ENCODE results near the gene CLEC4E.
"Not testable (repeated sequence)": the region's sequence is repeated elsewhere in the genome, so short reads cannot be mapped to it uniquely, and the experiment has no call there.

CLEC4E gene

GRCh38 chr12:8541562-8541961 lies 857 bp upstream of the CLEC4E start:
- FAIRE-seq (no peak), DNase-seq (ENCODE audit: insufficient read length, low spot score) (no peak)

- not testable (repeated sequence) for DNase-seq (ENCODE audit: insufficient read length, low spot score); FAIRE-seq
Observed at GRCh38 chr12:8537820-8538219, 2.9 kb downstream of the CLEC4E start.

GRCh38 chr12:8532045-8532444 lies 8.7 kb downstream of the CLEC4E start:
- FAIRE-seq = no peak
- no peak for DNase-seq (ENCODE audit: insufficient read length, low spot score)

DNA sequence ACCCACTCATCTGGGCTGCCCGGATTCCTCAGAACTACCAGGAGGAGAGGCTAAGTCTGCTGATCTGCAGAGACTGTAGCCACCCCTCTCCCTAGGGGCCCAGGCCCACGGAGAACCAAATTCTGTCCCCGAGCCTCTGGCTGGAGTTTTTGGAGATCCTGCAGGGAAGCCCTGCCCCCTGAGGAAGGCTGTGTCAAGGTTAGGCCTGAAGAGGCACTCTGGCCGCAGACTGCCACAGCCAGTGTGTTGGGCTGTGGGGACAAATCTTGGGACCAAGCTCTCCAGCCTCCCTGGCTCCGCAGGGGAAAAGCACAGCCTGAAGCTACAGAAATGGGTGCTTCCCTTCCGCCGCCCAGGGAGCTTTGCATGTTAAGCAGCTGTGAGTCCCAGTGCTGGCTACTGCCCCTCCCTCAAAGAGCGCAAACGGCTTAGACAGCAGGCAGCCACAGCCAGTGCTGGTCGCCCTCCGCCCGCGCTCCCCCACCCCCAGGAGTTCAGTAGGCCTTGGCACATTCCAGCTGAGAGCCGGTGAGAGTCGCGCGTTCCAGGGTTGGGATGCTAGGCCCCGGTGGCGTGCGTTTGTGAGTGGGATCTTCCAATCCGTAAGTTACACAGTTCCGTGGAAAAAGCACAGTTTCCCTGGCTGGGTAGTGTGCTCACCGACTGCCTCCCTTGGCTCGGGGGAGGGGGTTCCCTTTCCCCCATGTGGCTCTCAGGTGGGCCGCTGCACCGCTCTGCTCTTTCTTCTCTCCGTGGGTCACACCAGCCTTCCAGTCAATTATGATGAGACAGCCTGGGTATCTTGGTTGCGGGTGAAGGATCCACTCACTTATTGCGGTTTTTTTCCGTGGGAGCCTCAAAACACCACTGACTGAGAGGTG lies 13.2 kb downstream of the CLEC4E start:
- no peak for DNase-seq (ENCODE audit: insufficient read length, low spot score)
- no peak for FAIRE-seq

DNA sequence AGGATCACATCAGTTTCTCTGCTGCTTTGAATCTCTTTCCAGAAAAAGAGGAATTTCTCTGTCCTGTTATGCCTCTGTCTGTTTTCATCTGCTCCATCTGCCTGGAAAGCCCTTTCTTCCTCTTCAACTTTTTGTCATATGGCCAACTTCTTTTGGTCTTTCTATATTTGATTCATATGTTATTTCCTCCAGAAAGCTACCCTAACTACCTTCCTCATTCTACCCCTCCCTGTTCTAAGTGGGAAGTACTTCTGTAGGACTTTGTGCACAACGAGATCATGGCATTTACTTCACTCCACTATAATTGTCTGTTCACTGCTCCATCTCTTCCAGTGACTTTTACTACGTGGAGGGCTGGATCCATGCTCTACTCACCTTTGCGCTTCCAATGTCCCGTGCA lies 21.5 kb downstream of the CLEC4E start:
- FAIRE-seq = no peak
- no peak for DNase-seq (ENCODE audit: insufficient read length, low spot score)

GRCh38 chr12:8517971-8518370 lies 22.7 kb downstream of the CLEC4E start:
- no peak for FAIRE-seq

DNA sequence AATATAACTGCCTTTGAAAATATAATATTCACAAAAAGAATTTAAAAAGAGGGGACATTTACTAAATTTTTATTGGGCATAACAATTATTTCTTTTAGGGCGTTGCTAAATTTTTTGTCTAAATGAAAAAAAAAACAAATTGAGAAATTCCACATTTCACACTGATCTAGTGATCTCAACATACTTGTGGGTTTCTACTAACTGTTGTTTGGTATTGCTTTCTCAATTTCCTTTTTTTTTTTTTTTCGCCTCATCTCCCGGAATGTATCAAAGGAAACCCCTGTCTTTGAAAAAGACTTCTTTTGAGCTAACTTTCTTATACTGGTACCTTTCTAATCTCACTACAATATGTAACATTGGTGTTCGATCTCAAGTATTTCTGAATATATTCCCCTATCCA lies 27.4 kb downstream of the CLEC4E start, which contains the start of gene CLEC4D:
TSS of gene CLEC4D (plus strand) at position 248 of the 400 bp plus-strand sequence. CDS start 230 bp downstream, outside the sequence.
- DNase-seq (ENCODE audit: insufficient read length, low spot score) (no peak), FAIRE-seq (no peak)

More at GRCh38 chr12:8517971-8518370, 22.7 kb downstream of the CLEC4E start:
- no peak for DNase-seq (ENCODE audit: insufficient read length, low spot score)

GRCh38 chr12:8508910-8509841 lies 31.5 kb downstream of the CLEC4E start:
- FAIRE-seq = no peak
- DNase-seq (ENCODE audit: insufficient read length, low spot score) = no peak

- no peak for FAIRE-seq
- DNase-seq (ENCODE audit: insufficient read length, low spot score) = no peak
Observed at GRCh38 chr12:8508223-8508622, 32.5 kb downstream of the CLEC4E start.

GRCh38 chr12:8507596-8507995 lies 33.1 kb downstream of the CLEC4E start:
- FAIRE-seq (no peak), DNase-seq (ENCODE audit: insufficient read length, low spot score) (no peak)

DNA sequence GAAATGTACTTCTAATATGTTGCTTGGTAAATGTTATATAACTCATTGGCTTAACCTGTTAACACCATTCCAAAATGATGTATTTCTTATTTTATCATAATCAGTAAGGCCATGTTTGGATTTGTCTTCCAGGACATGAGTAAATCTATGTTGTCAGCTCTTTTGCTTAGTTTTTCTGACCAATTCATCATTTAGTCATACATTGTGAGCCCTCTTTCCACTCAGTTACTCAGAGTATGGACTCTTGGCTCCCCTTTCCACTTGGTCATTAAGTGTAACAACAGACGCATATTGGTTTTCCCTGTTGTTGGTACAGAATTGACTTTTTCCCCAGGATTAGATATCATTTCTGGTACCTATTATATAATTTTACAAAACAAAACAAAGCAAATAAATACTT lies 36.4 kb downstream of the CLEC4E start:
- no peak for FAIRE-seq
- no peak for DNase-seq (ENCODE audit: insufficient read length, low spot score)

- no peak for FAIRE-seq
Observed at GRCh38 chr12:8501720-8502119, 39.0 kb downstream of the CLEC4E start.

DNA sequence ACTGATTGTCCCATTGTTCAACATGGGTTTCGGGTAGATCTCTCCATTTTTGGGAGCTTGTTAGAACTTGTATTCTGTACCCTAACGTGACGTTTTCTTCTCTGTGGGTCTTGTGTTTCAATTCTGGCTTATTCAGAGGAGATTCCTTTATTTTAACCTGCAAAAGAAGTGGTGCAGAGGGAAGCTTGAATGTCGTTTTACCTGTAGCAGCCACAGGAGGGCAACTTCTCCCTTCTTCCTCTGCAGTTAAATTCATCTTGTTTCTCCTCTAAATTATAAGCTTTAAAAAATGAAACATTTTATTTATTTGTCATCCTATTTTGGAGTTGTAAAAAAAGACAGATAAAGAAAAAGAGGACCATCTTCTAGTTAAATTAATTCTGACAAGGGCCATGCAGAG lies 41.1 kb downstream of the CLEC4E start:
- FAIRE-seq (no peak), DNase-seq (ENCODE audit: insufficient read length, low spot score) (no peak)

More at GRCh38 chr12:8501720-8502119, 39.0 kb downstream of the CLEC4E start:
- DNase-seq (ENCODE audit: insufficient read length, low spot score) = no peak

- not testable (repeated sequence) for DNase-seq (ENCODE audit: insufficient read length, low spot score); FAIRE-seq
Observed at GRCh38 chr12:8496074-8496473, 44.6 kb downstream of the CLEC4E start.

- not testable (repeated sequence) for FAIRE-seq; DNase-seq (ENCODE audit: insufficient read length, low spot score)
Observed at GRCh38 chr12:8495671-8496070, 45.0 kb downstream of the CLEC4E start.

GRCh38 chr12:8493084-8493483 lies 47.6 kb downstream of the CLEC4E start:
- FAIRE-seq = no peak
- DNase-seq (ENCODE audit: insufficient read length, low spot score) = no peak

DNA sequence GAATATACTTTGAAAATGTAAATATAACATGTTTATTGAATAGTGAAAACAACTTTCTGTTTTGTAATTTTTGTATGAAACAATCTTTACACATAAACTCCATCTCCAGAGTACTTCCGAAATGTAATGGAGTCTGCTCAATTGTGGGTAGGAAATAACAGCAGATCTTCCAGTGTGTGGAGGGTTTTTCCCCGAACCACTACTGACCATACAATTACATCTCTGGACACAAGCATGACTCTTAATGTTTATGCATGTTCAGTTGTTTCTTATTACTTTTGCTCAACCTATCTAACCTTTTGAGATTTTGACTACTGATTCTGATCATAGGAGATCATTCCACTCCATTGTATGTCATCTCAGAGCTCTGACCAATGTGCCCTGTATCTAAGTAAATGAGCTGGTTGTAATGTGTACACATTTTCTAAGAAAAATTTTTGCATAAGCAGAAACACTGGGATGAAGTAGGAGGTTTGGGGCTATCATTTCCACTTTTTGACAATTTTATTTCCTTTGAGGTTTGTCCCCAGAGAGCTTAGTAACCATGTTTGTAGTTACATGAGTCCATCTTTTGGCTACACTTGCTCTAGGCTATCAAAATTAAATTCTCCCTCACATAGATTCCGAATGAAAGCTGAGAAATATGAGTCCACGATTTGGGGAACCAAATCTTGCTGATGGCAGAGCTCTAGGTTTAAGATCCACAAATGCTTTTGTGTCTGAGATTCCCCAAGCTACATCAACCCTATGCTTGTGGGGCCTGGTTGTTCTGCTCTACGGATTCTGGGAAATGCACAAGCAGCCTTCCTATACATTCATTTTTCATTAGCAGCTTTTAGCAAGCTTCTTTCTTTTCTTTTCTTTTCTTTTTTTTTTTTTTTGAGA lies 48.8 kb downstream of the CLEC4E start:
- no peak for FAIRE-seq

More for the DNA sequence above, 48.8 kb downstream of the CLEC4E start:
- DNase-seq (ENCODE audit: insufficient read length, low spot score) = no peak
